Cardiac muscle cell (in vitro differentiated cells and primary cell): ENCODE measurements around the gene IP6K3. TPM values are rescaled to one million over a fixed set of nuclear protein-coding genes. Genes with fewer than 3 reads are reported as not detected.
A peak's percentile ranks its signal among the peaks of the same experiment; 100 is the strongest.

ENCODE experiments used
- DNase-seq, 2 donors: peaks; one replicate each; pipeline versions ENCODE4 v3.0.0 to v3.0.0-alpha.2; 2010 to 2017; ENCODE audit warnings: low read depth in 1 of 2, low spot score in 1 of 2
- H3K27ac ChIP-seq: fragments of 200-600 bp; sonication (generic); 2 replicates; pipeline ENCODE4 v1.5.1; 2016
- H3K27me3 ChIP-seq: fragments of 200-600 bp; sonication (generic); 2 replicates; pipeline ENCODE4 v1.6.0; 2016; ENCODE audit warnings: control low read depth
- H3K36me3 ChIP-seq: fragments of 200-600 bp; sonication (generic); 2 replicates; pipeline ENCODE4 v1.5.1; 2016; ENCODE audit warnings: control low read depth
- H3K4me1 ChIP-seq: fragments of 200-600 bp; sonication (generic); 2 replicates; pipeline ENCODE4 v1.8.1; 2017; ENCODE audit warnings: low read depth, mild to moderate bottlenecking, mixed run types
- H3K4me3 ChIP-seq: fragments of 200-600 bp; sonication (generic); 2 replicates; pipeline ENCODE4 v1.5.1; 2016; ENCODE audit warnings: mild to moderate bottlenecking
- H3K9me3 ChIP-seq: fragments of 200-600 bp; sonication (generic); 2 replicates; pipeline ENCODE4 v1.5.1; 2017; ENCODE audit warnings: low read depth, mild to moderate bottlenecking, control low read depth
- CTCF ChIP-seq: IDR thresholded peaks from 2 replicates; pipeline ENCODE4 v1.5.1; 2012; ENCODE audit warnings: low read depth, mild to moderate bottlenecking, low read length
- polyA plus RNA-seq: library from polyadenylated mRNA; unstranded; fragments of >200 nt; fragmentation: Nextera tagmentation; extraction: Ambion mirVana; gene quantifications from 2 replicates; pipeline ENCODE4 v1.2.1, GENCODE V29; 2016
- total RNA-seq: library from RNA; depleted of rRNA; stranded (reverse); fragments of >200 nt; gene quantifications from 2 replicates; pipeline ENCODE4 v1.2.3, GENCODE V29; 2016

Gene IP6K3
- total and polyA plus RNA-seq, 2 experiments from 2014 or later, result 2.9 to 5.0 TPM

DNA sequence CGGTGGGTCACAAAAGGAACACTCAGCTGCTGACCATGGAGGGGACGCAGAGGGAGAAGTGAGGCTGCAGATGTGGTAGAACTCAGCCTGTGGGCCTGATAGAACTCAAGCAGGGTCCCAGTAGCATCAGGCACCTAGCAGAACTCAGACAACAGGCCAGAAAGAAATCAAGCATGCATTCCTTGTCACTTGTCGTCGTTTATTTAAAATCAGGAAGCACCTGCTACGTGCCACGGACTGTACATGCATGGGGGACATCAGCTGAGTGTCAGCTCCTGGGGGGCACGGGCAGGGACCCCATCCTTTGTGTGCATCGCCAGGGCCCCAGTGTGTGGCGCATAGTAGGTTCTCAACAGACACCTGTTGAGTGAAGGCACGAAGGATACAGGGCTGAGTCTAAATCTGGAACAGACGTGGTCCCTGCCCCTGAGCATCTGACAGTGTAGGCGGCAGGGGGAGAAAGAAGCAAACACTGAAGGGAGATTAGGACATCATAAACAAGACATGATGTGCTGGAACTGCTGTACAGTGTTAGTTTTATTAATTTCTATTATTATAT lies 67.7 kb downstream of the IP6K3 start:
- no peaks in the 10 kb centered on the region for H3K9me3 ChIP-seq
- TF ChIP-seq CTCF, result no peak
- H3K4me1 ChIP-seq, result no peaks in the 10 kb centered on the region
- H3K27ac ChIP-seq, result no peak overlapping the region
- DNase-seq, result no peak
- no peak overlapping the region for H3K4me3 ChIP-seq
- no peaks in the 10 kb centered on the region for H3K27me3 ChIP-seq
- H3K36me3 ChIP-seq, result no peaks in the 10 kb centered on the region

GRCh38 chr6:33678233-33678931 lies 68.3 kb downstream of the IP6K3 start:
- no peak for TF ChIP-seq CTCF
- Histone ChIP-seq H3K4me1 (no peaks in the 10 kb centered on the region), H3K9me3 (no peaks in the 10 kb centered on the region), H3K36me3 (no peaks in the 10 kb centered on the region), H3K27me3 (no peaks in the 10 kb centered on the region), H3K4me3 (no peak overlapping the region), H3K27ac (no peak overlapping the region)
- DNase-seq, result no peak

DNA sequence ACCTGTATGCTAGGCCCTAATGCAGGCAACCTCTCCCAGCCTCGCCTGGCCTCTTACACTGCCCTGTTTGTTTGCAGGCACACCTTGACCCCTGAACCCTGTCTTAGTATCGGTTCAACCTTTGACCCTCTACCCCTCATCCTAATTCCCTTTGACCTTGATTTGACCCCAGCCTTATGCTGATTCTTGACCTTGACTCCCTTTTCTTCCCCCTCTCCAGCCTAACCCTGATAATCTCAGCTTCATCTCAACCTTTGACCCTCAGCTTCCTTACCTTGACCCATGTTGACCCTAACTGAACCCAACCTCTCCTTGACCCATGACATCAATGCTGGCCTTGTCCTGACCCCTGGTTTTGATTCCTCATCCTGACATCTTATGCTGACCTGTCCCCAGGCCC lies 69.0 kb downstream of the IP6K3 start:
- H3K36me3 ChIP-seq, result no peaks in the 10 kb centered on the region
- no peak for TF ChIP-seq CTCF
- no peaks in the 10 kb centered on the region for H3K27me3 ChIP-seq
- H3K4me1 ChIP-seq, result no peaks in the 10 kb centered on the region
- DNase-seq, result no peak
- H3K4me3 ChIP-seq, result no peak overlapping the region
- no peak overlapping the region for H3K27ac ChIP-seq
- no peaks in the 10 kb centered on the region for H3K9me3 ChIP-seq

DNA sequence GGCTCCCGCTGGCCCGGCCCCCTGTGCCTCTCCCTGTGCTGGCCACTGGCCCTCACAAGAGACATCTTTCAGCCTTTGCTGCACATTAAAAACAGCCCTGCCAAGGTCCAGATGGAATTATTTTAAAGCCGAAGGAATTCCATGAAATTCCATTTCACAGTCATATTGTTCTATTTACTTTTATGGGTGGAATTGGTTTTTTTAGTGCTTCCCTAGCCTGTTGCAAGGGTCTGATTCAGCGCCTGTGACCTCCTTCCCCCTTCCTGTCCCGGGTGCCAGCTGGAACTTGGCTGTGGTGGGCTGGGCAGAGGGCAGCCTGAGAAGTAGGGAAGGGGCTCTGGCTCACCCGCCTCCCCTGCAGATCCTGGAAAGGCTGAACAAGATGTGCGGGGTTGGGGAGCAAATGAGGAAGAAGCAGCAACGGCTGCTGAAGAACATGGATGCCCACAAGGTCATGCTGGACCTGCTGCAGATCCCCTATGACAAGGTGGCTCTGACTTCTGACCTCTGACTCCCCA lies 69.5 kb downstream of the IP6K3 start:
- no peak overlapping the region for H3K27ac ChIP-seq
- no peak overlapping the region for H3K4me3 ChIP-seq
- H3K4me1 ChIP-seq, result no peaks in the 10 kb centered on the region
- peak in 1 of 2 donors; percentile 10 for DNase-seq
- H3K36me3 ChIP-seq, result no peaks in the 10 kb centered on the region
- no peak for TF ChIP-seq CTCF
- H3K9me3 ChIP-seq, result no peaks in the 10 kb centered on the region
- no peaks in the 10 kb centered on the region for H3K27me3 ChIP-seq

DNA sequence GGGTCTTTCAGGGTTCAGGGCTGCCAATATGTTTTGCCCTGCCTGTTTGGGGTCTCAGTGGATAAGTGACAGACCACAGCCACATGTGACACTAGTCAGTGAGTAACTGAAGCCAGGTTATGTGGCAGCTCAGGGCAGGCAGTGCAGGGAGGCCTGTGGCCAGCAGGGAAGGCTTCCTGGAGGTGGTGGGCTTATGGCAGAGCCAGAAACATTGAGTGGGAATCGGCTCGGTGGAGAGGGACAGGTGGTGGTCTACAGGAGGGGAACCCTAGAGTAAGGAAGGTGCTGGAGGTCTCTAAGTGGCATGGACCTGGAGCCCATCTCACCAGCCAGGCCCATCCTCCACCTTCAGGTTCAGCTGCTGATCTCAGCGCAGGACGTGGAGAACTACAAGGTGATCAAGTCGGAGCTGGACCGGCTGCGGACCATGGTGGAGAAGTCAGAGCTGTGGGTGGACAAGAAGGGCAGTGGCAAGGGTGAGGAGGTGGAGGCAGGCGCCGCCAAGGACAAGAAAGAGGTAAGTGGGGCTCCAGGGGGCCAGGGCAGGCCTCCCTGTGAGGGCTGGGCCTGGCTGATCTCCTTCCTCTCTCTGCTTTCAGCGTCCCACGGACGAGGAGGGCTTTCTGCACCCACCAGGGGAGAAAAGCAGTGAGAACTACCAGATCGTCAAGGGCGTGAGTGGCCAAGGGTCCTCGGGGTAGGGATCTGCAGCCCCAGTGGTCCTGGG lies 70.1 kb downstream of the IP6K3 start:
- H3K36me3 ChIP-seq, result no peaks in the 10 kb centered on the region
- no peaks in the 10 kb centered on the region for H3K27me3 ChIP-seq
- no peaks in the 10 kb centered on the region for H3K9me3 ChIP-seq
- DNase-seq, result no peak
- no peak overlapping the region for H3K4me3 ChIP-seq
- H3K4me1 ChIP-seq, result no peaks in the 10 kb centered on the region
- H3K27ac ChIP-seq, result no peak overlapping the region
- no peak for TF ChIP-seq CTCF
